DOHH2 (cell line): ENCODE results near the gene SNX17.

Experiments used
- H3F3A ChIP-seq: fragments of 200-600 bp; sonication (generic), shearing (Covaris generic); 2 replicates; pipeline ENCODE4 v1.6.0; 2016; ENCODE audit warnings: antibody characterized with exemption, mild to moderate bottlenecking; ENCODE audit not compliant: control insufficient read depth, insufficient read depth
- H3K27ac ChIP-seq: fragments of 200-600 bp; sonication (generic); 2 replicates; pipeline ENCODE4 v1.5.1; 2014; ENCODE audit warnings: low read depth, mild to moderate bottlenecking, low read length, moderate library complexity
- H3K27me3 ChIP-seq: fragments of 200-600 bp; sonication (generic); 2 replicates; pipeline ENCODE4 v1.6.1; 2014; ENCODE audit warnings: mild to moderate bottlenecking, low read length, mixed read lengths; ENCODE audit not compliant: control insufficient read depth
- H3K36me3 ChIP-seq: fragments of 200-600 bp; sonication (generic); 2 replicates; pipeline ENCODE4 v1.6.1; 2014; ENCODE audit warnings: mild to moderate bottlenecking, low read length, moderate library complexity, mixed read lengths; ENCODE audit not compliant: control insufficient read depth
- H3K4me1 ChIP-seq: fragments of 200-600 bp; sonication (generic); 2 replicates; pipeline ENCODE4 v1.6.1; 2014; ENCODE audit warnings: mild to moderate bottlenecking, low read length, mixed read lengths; ENCODE audit not compliant: control insufficient read depth
- H3K4me2 ChIP-seq: fragments of 200-600 bp; sonication (generic); 2 replicates; pipeline ENCODE4 v1.6.0; 2014; ENCODE audit warnings: mild to moderate bottlenecking, low read length, moderate library complexity
- H3K4me3 ChIP-seq: fragments of 200-600 bp; sonication (generic); 2 replicates; pipeline ENCODE4 v1.5.1; 2014; ENCODE audit warnings: mild to moderate bottlenecking, low read length, mixed read lengths
- H3K79me2 ChIP-seq: fragments of 200-600 bp; sonication (generic); 2 replicates; pipeline ENCODE4 v1.6.1; 2014; ENCODE audit warnings: mild to moderate bottlenecking, low read length, mixed read lengths; ENCODE audit not compliant: control insufficient read depth
- H3K9me2 ChIP-seq: fragments of 200-600 bp; sonication (generic); replicated peaks from 2 replicates; pipeline ENCODE4 v1.6.1; 2014; ENCODE audit warnings: mild to moderate bottlenecking, low read length, mixed read lengths; ENCODE audit not compliant: control insufficient read depth
- H3K9me3 ChIP-seq: fragments of 200-600 bp; sonication (generic); 2 replicates; pipeline ENCODE4 v1.6.1; 2014; ENCODE audit warnings: antibody characterized with exemption, low read length, mixed read lengths; ENCODE audit not compliant: control insufficient read depth, insufficient read depth
- H4K20me1 ChIP-seq: fragments of 200-600 bp; sonication (generic); 2 replicates; pipeline ENCODE4 v1.6.0; 2014; ENCODE audit warnings: low read depth, mild to moderate bottlenecking, antibody characterized with exemption, low read length, moderate library complexity; ENCODE audit not compliant: control insufficient read depth, insufficient read depth
- CTCF ChIP-seq: fragments of 200-600 bp; sonication (generic); IDR thresholded peaks from one replicate; pipeline ENCODE4 v1.5.1; 2014; ENCODE audit warnings: antibody characterized with exemption, mild to moderate bottlenecking, low read depth, low read length; ENCODE audit not compliant: poor library complexity, severe bottlenecking
- EZH2phosphoT487 ChIP-seq: fragments of 200-600 bp; sonication (generic); IDR thresholded peaks from 2 replicates; pipeline ENCODE4 v1.6.1; 2017; ENCODE audit warnings: borderline replicate concordance, mild to moderate bottlenecking, antibody characterized with exemption, low read length, moderate library complexity, mixed read lengths

SNX17 gene

GRCh38 chr2:27407798-27408491, 37.5 kb downstream of the SNX17 start:
- 0 out of 2 replicates have a peak, but pooled peaks cover 2% of the 10 kb centered on the region for H3K27me3 ChIP-seq
- H3K27ac ChIP-seq: peak overlapping the region; percentile 78
- peak overlapping the region; percentile 90 for H3K4me2 ChIP-seq
- no peaks in the 10 kb centered on the region for H3F3A ChIP-seq
- H3K4me3 ChIP-seq: peak overlapping the region; percentile 100
- TF ChIP-seq CTCF (peak; percentile 46), EZH2phosphoT487 (no peak)
- H3K36me3 ChIP-seq: peaks cover 51% of the 10 kb centered on the region
- H3K9me3 ChIP-seq: no peaks in the 10 kb centered on the region
- peaks cover 6% of the 10 kb centered on the region; the same call in 1 of the 2 replicates for H4K20me1 ChIP-seq
- H3K4me1 ChIP-seq: peaks cover 27% of the 10 kb centered on the region
- no peaks in the 10 kb centered on the region for H3K9me2 ChIP-seq
- H3K79me2 ChIP-seq: peaks cover 69% of the 10 kb centered on the region

GRCh38 chr2:27408601-27409320, 38.3 kb downstream of the SNX17 start:
- peaks cover 60% of the 10 kb centered on the region for H3K79me2 ChIP-seq
- no peak for TF ChIP-seq EZH2phosphoT487
- TF ChIP-seq CTCF: no peak
- H4K20me1 ChIP-seq: peaks cover 6% of the 10 kb centered on the region; the same call in 1 of the 2 replicates

GRCh38 chr2:27409321-27410073, 39.1 kb downstream of the SNX17 start, which contains the start of gene PPM1G:
Gene PPM1G (minus strand): TSS chr2:27409591. CDS start chr2:27409422, 169 bp downstream.
- Histone ChIP-seq H3K9me3 (no peaks in the 10 kb centered on the region), H3K27ac (peak within 1 kb of the TSS; percentile 78), H4K20me1 (peaks cover 6% of the 10 kb centered on the region; the same call in 1 of the 2 replicates), H3K36me3 (peaks cover 40% of the 10 kb centered on the region), H3K27me3 (0 out of 2 replicates have a peak, but pooled peaks cover 2% of the 10 kb centered on the region), H3K9me2 (no peaks in the 10 kb centered on the region), H3K4me1 (peaks cover 27% of the 10 kb centered on the region), H3K4me2 (peak within 1 kb of the TSS; percentile 90), H3K79me2 (peaks cover 53% of the 10 kb centered on the region), H3K4me3 (peak within 1 kb of the TSS; percentile 100), H3F3A (no peaks in the 10 kb centered on the region)
- TF ChIP-seq EZH2phosphoT487: no peak
- TF ChIP-seq CTCF: no peak

More at GRCh38 chr2:27408601-27409320, 38.3 kb downstream of the SNX17 start:
- peak overlapping the region; percentile 90 for H3K4me2 ChIP-seq
- H3K27me3 ChIP-seq: 0 out of 2 replicates have a peak, but pooled peaks cover 2% of the 10 kb centered on the region
- no peaks in the 10 kb centered on the region for H3K9me3 ChIP-seq
- no peaks in the 10 kb centered on the region for H3K9me2 ChIP-seq
- H3K4me1 ChIP-seq: peaks cover 27% of the 10 kb centered on the region
- peaks cover 45% of the 10 kb centered on the region for H3K36me3 ChIP-seq
- peak overlapping the region; percentile 78 for H3K27ac ChIP-seq
- H3F3A ChIP-seq: no peaks in the 10 kb centered on the region
- peak overlapping the region; percentile 100 for H3K4me3 ChIP-seq
